GM12878 (cell line): ENCODE data around the gene CHMP1A. TPM values are rescaled to one million over a fixed set of nuclear protein-coding genes. Genes with fewer than 3 reads are reported as not detected.

Source experiments
- ASH2L ChIP-seq: fragments of 300-600, 200-600 bp; sonication (generic); IDR thresholded peaks from 2 replicates; pipeline ENCODE4 v1.6.1; 2017; ENCODE audit warnings: low read depth, mild to moderate bottlenecking, borderline replicate concordance
- BCL11A ChIP-seq: IDR thresholded peaks from 2 replicates; pipeline ENCODE4 v1.6.1; 2011; ENCODE audit warnings: low read depth, low read length
- CHD4 ChIP-seq: fragments of 200-600 bp; sonication (generic); IDR thresholded peaks from 2 replicates; pipeline ENCODE4 v1.6.1; 2016; ENCODE audit warnings: mild to moderate bottlenecking
- ELK1 ChIP-seq: IDR thresholded peaks from 2 replicates; pipeline ENCODE4 v1.6.1; 2012; ENCODE audit warnings: low read depth, low read length, improper control_type of control experiment
- KAT2A ChIP-seq: conservative IDR thresholded peaks from 2 replicates; pipeline ENCODE4 v1.6.1; 2011; ENCODE audit warnings: low read depth, low read length; ENCODE audit not compliant: control insufficient read depth
- MTA2 ChIP-seq: fragments of 450-650 bp; IDR thresholded peaks from 2 replicates; pipeline ENCODE4 v1.6.1; 2016; ENCODE audit warnings: low read depth, mild to moderate bottlenecking, moderate library complexity
- NR2C2 ChIP-seq: IDR thresholded peaks from 2 replicates; pipeline ENCODE4 v1.6.1; 2011; ENCODE audit warnings: borderline replicate concordance, low read depth; ENCODE audit not compliant: control insufficient read depth, insufficient read length
- PAX5 ChIP-seq: IDR thresholded peaks from 2 replicates; pipeline ENCODE4 v1.6.1; 2011; ENCODE audit warnings: low read depth, low read length, borderline replicate concordance
- SMARCA5 ChIP-seq: fragments of 450-650 bp; IDR thresholded peaks from 2 replicates; pipeline ENCODE4 v1.6.1; 2017; ENCODE audit warnings: mild to moderate bottlenecking
- SREBF2 ChIP-seq: IDR thresholded peaks from 2 replicates; pipeline ENCODE4 v1.6.1; 2012; ENCODE audit warnings: mild to moderate bottlenecking, low read length
- STAT1 ChIP-seq: fragments of 450-650 bp; conservative IDR thresholded peaks from 2 replicates; pipeline ENCODE4 v1.6.1; 2014; ENCODE audit warnings: antibody characterized with exemption, mild to moderate bottlenecking
- STAT3 ChIP-seq: IDR thresholded peaks from 2 replicates; pipeline ENCODE4 v1.6.1; 2011; ENCODE audit warnings: low read depth, low read length, improper control_type of control experiment
- TCF7 ChIP-seq: IDR thresholded peaks from 2 replicates; pipeline ENCODE4 v1.6.1; 2014; ENCODE audit warnings: antibody characterized with exemption, borderline replicate concordance
- WRNIP1 ChIP-seq: IDR thresholded peaks from 2 replicates; pipeline ENCODE4 v1.6.1; 2011; ENCODE audit warnings: low read depth, low read length, improper control_type of control experiment, borderline replicate concordance
- ZBED1 ChIP-seq: IDR thresholded peaks from 2 replicates; pipeline ENCODE4 v1.6.1; 2016; ENCODE audit warnings: borderline replicate concordance
- ZNF384 ChIP-seq: IDR thresholded peaks from 2 replicates; pipeline ENCODE4 v1.6.1; 2012; ENCODE audit warnings: low read depth, mild to moderate bottlenecking, low read length, improper control_type of control experiment, borderline replicate concordance
- ZNF592 ChIP-seq: fragments of 450-650 bp; IDR thresholded peaks from 2 replicates; pipeline ENCODE4 v1.6.1; 2017; ENCODE audit warnings: mild to moderate bottlenecking, moderate library complexity
- polyA plus RNA-seq, 11 experiments: library from polyadenylated mRNA; depleted of rRNA in 4 of 11; unstranded in 6 of 11; stranded (reverse) in 5 of 11; fragments of >200 nt; fragmentation: Nextera tagmentation in 4 of 11; fragmentation: Illumina TruSeq in 1 of 11; extraction: Ambion mirVana in 4 of 11; extraction: Trizol in 1 of 11; gene quantifications; 1 replicate in 1 of 11; 2 replicates in 10 of 11; pipeline versions ENCODE4 v1.2.1 to v1.2.3, GENCODE V29; 2011 to 2016; ENCODE audit warnings: inconsistent platforms in 2 of 11, missing spikeins in 2 of 11, low read depth in 1 of 11
- total RNA-seq, 4 experiments: library from RNA; depleted of rRNA in 3 of 4; stranded (reverse); fragments of >200 nt in 3 of 4; fragmentation: Illumina TruSeq in 1 of 4; extraction: Trizol in 1 of 4; gene quantifications; 2 replicates each; pipeline versions ENCODE4 v1.2.1 to v1.2.3, GENCODE V29; 2013 to 2021
- TF ChIP-seq, protein P1 (sequence below): fragments of 450-650 bp; IDR thresholded peaks from 2 replicates; pipeline ENCODE4 v1.6.1; 2017; ENCODE audit warnings: borderline replicate concordance
- TF ChIP-seq, protein P2 (sequence below): fragments of 450-650 bp; IDR thresholded peaks from 2 replicates; pipeline ENCODE4 v1.6.1; 2017; ENCODE audit warnings: low read depth, mild to moderate bottlenecking, moderate library complexity
- TF ChIP-seq, protein P3 (sequence below): fragments of 450-650 bp; IDR thresholded peaks from 2 replicates; pipeline ENCODE4 v1.6.1; 2017; ENCODE audit warnings: mild to moderate bottlenecking, low read depth, inconsistent platforms; ENCODE audit not compliant: poor library complexity, severe bottlenecking

The CHMP1A gene
- total and polyA plus RNA-seq, 10 of the 15 experiments (the other 5 are each of a cell fraction or from before 2014, with no cell fraction given): 1.0 to 86.7 (median 54.7) TPM

GRCh38 chr16:89686520-89687091 is 29.1 kb upstream of the CHMP1A start, which contains the start of gene CDK10 (continued):
- TF ChIP-seq NR2C2: no peak
- no peak for TF ChIP-seq ZNF384
- no peak for TF ChIP-seq ZBED1
- TF ChIP-seq, protein P1, sequence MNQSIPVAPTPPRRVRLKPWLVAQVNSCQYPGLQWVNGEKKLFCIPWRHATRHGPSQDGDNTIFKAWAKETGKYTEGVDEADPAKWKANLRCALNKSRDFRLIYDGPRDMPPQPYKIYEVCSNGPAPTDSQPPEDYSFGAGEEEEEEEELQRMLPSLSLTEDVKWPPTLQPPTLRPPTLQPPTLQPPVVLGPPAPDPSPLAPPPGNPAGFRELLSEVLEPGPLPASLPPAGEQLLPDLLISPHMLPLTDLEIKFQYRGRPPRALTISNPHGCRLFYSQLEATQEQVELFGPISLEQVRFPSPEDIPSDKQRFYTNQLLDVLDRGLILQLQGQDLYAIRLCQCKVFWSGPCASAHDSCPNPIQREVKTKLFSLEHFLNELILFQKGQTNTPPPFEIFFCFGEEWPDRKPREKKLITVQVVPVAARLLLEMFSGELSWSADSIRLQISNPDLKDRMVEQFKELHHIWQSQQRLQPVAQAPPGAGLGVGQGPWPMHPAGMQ: no peak
- TF ChIP-seq BCL11A: no peak
- no peak for TF ChIP-seq MTA2
- no peak for TF ChIP-seq STAT3
- no peak for TF ChIP-seq ZNF592
- no peak for TF ChIP-seq SMARCA5
- TF ChIP-seq CHD4: no peak
- TF ChIP-seq, protein P2, sequence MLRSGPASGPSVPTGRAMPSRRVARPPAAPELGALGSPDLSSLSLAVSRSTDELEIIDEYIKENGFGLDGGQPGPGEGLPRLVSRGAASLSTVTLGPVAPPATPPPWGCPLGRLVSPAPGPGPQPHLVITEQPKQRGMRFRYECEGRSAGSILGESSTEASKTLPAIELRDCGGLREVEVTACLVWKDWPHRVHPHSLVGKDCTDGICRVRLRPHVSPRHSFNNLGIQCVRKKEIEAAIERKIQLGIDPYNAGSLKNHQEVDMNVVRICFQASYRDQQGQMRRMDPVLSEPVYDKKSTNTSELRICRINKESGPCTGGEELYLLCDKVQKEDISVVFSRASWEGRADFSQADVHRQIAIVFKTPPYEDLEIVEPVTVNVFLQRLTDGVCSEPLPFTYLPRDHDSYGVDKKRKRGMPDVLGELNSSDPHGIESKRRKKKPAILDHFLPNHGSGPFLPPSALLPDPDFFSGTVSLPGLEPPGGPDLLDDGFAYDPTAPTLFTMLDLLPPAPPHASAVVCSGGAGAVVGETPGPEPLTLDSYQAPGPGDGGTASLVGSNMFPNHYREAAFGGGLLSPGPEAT: peak; percentile 76
- TF ChIP-seq TCF7: no peak
- TF ChIP-seq PAX5: no peak
- TF ChIP-seq SREBF2: no peak
- no peak for TF ChIP-seq ASH2L
- TF ChIP-seq WRNIP1: no peak
- TF ChIP-seq KAT2A: no peak
- TF ChIP-seq, protein P3, sequence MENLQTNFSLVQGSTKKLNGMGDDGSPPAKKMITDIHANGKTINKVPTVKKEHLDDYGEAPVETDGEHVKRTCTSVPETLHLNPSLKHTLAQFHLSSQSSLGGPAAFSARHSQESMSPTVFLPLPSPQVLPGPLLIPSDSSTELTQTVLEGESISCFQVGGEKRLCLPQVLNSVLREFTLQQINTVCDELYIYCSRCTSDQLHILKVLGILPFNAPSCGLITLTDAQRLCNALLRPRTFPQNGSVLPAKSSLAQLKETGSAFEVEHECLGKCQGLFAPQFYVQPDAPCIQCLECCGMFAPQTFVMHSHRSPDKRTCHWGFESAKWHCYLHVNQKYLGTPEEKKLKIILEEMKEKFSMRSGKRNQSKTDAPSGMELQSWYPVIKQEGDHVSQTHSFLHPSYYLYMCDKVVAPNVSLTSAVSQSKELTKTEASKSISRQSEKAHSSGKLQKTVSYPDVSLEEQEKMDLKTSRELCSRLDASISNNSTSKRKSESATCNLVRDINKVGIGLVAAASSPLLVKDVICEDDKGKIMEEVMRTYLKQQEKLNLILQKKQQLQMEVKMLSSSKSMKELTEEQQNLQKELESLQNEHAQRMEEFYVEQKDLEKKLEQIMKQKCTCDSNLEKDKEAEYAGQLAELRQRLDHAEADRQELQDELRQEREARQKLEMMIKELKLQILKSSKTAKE: no peak
- TF ChIP-seq STAT1: 0 out of 2 replicates have a peak, but pooled peaks have one; percentile 42
- TF ChIP-seq ELK1: peak; percentile 48; the same call in 1 of the 2 replicates
